Activated T-cell treated with anti-CD3 and anti-CD28 coated beads, Interleukin-2, amount 50 U/mL, for 4 hours (primary cell): Measurements from ENCODE around the gene USP36. TPM values are rescaled to one million over a fixed set of nuclear protein-coding genes. Genes with fewer than 3 reads are reported as not detected.

Experiments
- ATAC-seq, 2 donors: fragments of 200-7000 bp; cut with Tn5 transposase; one replicate each; pipeline ENCODE4 v1.10.0; 2021
- DNase-seq: peaks from one replicate; pipeline ENCODE4 v3.0.0-alpha.2; 2020
- H3K27me3 Mint-ChIP-seq: one replicate; pipeline ENCODE4 v1.8.0; 2021; ENCODE audit warnings: low read depth, mixed read lengths
- H3K36me3 Mint-ChIP-seq: one replicate; pipeline ENCODE4 v1.8.0; 2022; ENCODE audit warnings: mixed read lengths; ENCODE audit not compliant: insufficient read depth
- H3K4me1 Mint-ChIP-seq: one replicate; pipeline ENCODE4 v1.8.0; 2021; ENCODE audit warnings: low read depth, mixed read lengths
- H3K4me3 Mint-ChIP-seq: one replicate; pipeline ENCODE4 v1.8.0; 2021; ENCODE audit warnings: mild to moderate bottlenecking, moderate library complexity, mixed read lengths
- H3K9me3 Mint-ChIP-seq: one replicate; pipeline ENCODE4 v1.8.0; 2021; ENCODE audit warnings: mixed read lengths
- total RNA-seq, 3 donors: library from RNA; stranded (reverse); gene quantifications; one replicate each; pipeline ENCODE4 v1.2.1, GENCODE V29; 2021

The USP36 gene
- total RNA-seq, 3 donors from 2014 or later = 157 to 179 (median 170) TPM

DNA sequence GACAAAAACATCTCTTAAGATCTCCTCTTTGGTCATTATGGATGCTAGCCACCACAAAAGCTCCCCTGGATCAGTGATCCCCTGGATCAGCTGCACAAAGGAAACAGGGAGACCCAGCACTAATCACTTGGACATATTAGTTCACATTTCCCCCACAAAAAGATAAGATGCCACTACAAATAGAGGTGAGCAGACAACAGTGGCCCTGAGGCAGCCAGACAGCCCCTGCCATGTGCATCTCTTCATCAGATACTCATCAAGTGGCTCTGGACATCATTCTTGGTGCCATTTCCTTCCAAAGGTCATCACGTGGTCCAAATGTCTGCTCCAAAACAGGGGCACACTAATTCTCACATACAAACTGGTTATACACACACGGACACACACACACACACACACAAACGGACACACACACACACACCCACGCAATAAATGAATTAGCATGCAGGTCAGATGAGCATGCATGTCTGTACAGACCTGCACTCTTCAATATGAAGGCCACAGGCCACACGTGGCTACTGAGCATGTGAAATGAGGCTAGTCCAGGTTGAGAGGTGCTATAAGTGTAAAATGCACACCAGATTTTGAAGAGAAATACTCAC lies 4.1 kb downstream of the USP36 start:
- ATAC-seq (no peak), DNase-seq (no peak)
- Mint-ChIP-seq H3K36me3 (peaks cover 40% of the 10 kb centered on the region), H3K27me3 (no peaks in the 10 kb centered on the region), H3K4me1 (peaks cover 30% of the 10 kb centered on the region), H3K4me3 (peak overlapping the region; percentile 3), H3K9me3 (no peaks in the 10 kb centered on the region)

DNA sequence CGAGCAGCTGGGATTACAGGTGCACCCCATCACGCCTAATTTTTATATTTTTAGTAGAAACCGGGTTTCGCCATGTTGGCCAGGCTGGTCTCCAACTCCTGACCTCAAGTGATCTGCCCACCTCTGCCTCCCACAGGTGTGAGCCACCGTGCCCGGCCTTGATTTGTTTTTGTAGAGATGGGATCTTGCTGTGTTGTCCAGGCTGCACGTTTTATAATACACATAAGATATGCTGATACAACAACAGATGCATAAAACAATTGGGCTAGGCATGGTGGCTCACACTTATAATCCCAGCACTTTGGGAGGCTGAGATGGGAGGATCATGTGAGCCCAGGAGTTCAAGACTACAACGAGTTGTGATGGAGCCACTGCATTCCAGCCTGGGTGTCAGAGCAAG lies 6.0 kb downstream of the USP36 start:
- ATAC-seq = no peak
- Mint-ChIP-seq H3K36me3 (peaks cover 47% of the 10 kb centered on the region), H3K4me3 (no peak overlapping the region), H3K4me1 (peaks cover 32% of the 10 kb centered on the region), H3K9me3 (no peaks in the 10 kb centered on the region), H3K27me3 (no peaks in the 10 kb centered on the region)
- DNase-seq = no peak

DNA sequence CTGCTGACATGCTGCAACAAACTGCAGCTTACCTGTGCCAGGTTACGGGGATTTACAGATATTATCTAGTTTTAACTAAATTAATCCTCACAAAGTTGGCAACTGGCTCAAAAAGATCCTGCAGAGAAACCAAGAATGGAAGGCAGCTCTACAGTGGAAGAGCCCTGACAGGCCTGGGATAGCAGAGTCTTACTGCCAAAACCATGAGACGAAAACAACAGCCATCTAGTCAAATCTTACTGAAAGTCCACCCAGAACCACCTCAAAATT lies 8.1 kb downstream of the USP36 start:
- Mint-ChIP-seq H3K9me3 (no peaks in the 10 kb centered on the region), H3K4me3 (no peak overlapping the region), H3K4me1 (peaks cover 19% of the 10 kb centered on the region), H3K36me3 (peaks cover 55% of the 10 kb centered on the region), H3K27me3 (no peaks in the 10 kb centered on the region)
- DNase-seq = no peak
- ATAC-seq = no peak

DNA sequence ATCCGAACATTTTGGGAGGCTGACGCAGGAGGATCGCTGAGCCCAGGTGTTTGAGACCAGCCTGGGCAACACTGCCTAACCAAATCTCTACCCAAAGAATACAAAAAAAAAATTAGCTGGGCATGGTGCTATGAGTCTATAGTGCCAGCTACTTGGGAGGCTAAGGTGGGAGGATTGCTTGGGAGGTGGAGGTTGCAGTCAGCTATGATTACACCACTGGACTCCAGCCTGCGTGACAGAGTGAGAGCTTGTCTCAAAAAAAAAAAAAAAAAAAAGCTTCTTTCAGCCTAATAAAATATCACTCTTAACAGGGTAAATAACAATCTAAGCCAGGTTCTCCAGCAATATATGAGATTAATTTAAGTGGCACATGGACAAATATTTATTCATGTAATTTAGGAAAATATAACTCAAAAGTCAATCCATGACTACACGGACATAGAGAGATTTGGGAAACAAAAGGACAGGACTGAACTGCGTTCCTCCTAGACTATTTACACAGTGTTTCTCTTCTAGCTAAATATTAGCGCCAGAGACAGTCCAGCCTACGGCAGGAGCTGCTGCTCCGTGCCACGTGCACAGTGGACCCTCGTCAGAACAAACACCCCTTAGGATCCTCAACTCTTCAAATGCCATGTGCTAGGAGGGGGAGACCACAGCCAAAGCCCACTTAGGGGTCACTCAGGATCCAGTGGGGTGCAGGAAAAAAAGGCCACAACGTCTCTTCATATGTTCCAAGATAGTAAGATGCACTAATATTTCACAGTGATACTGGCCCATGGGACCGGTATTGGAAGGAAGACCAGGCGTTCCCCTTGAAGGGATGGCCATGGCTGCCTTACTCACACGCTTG lies 8.7 kb downstream of the USP36 start:
- Mint-ChIP-seq H3K27me3 (no peaks in the 10 kb centered on the region), H3K4me3 (no peak overlapping the region), H3K9me3 (no peaks in the 10 kb centered on the region), H3K4me1 (peaks cover 14% of the 10 kb centered on the region), H3K36me3 (peaks cover 54% of the 10 kb centered on the region)
- no peak for DNase-seq
- no peak for ATAC-seq

DNA sequence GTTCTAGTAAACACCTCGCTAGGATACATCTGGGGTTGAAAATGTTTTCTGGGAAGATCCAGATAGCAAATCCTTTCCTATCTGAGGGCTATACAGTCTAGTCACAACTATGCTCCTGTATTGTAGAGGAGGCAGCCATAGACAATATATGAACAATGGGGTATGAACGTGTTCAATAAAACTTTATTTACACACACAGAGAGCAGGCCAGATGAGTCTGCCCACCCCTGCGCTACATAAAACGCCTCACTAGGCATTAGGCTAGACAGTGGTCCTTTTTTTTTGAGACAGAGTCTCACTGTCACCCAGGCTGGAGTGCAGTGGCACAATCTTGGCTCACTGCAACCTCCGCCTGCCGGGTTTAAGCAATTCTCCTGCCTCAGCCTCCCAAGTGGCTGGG lies 11.1 kb downstream of the USP36 start:
- H3K36me3 Mint-ChIP-seq = peaks cover 54% of the 10 kb centered on the region
- no peak overlapping the region for H3K4me3 Mint-ChIP-seq
- no peaks in the 10 kb centered on the region for H3K9me3 Mint-ChIP-seq
- DNase-seq = no peak
- H3K27me3 Mint-ChIP-seq = no peaks in the 10 kb centered on the region
- H3K4me1 Mint-ChIP-seq = peaks cover 19% of the 10 kb centered on the region
- no peak for ATAC-seq

DNA sequence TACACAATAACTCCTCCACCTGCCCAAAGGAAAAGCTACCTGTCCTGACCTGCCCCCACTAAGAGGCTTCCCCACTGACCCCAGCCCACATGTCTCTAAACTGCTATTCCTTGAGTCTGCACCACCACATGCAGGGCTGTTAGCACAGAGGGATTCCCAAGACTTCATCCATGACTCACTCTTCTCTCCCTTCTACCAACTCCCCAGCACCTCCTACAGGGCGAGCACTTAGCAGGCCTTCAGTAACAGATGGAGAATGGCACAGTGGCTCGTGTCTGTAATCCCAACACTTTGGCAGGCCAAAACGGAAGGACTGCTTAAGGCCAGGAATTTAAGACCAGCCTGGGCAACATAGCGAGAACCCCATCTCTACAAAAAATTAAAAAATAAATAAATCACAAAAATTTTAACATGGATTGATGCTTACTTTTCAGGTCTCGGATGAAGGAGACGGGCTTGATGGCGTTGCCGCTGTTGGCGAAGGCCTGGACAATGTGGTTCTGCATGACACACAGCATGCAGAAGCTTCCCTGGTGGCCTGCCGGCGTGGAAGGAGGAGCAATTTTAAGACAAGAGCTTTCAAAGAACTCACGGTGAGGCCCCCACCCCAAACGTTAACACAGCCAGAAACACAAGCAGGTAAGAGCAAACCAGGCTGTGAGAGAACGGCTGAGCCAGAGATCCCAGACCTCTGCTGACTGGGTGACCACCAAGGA lies 12.0 kb downstream of the USP36 start:
- no peaks in the 10 kb centered on the region for H3K9me3 Mint-ChIP-seq
- H3K4me1 Mint-ChIP-seq = peaks cover 21% of the 10 kb centered on the region
- H3K36me3 Mint-ChIP-seq = peaks cover 60% of the 10 kb centered on the region
- H3K27me3 Mint-ChIP-seq = no peaks in the 10 kb centered on the region
- DNase-seq (no peak), ATAC-seq (peak; percentile 61 to 75)
- H3K4me3 Mint-ChIP-seq = no peak overlapping the region

DNA sequence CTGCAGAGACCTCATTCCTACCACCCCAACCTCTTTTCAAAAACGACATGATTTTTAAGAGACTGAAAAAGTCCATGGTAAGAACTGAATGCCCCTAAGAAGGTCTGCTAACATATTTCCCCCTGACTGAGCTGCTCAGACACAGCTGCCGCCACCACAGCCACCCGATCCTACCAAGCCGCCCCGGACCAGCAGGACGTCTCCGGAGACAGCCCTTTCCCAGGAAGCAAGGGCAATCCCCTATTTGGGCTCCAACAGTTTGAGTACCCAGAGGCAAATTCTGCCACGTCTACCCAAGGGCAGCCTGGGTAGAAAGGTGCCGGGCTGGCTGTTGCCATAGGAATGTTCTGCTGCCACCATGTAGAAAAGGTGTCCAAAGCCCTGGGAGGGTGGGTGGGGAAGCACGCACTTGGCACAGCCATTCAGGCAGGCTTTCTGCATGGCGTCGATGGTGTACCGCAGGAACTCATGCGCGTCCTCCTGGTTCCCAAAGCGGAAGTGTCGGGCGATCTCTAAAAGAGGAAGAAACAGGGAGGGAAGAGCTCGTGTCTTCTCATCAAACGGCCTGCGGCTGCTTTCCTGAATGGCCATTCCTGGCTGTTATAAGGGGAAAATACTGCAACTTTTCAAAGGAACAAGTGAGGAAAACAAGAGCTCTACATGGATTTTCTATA lies 13.6 kb downstream of the USP36 start:
- H3K9me3 Mint-ChIP-seq = no peaks in the 10 kb centered on the region
- ATAC-seq (no peak), DNase-seq (no peak)
- no peaks in the 10 kb centered on the region for H3K27me3 Mint-ChIP-seq
- peaks cover 29% of the 10 kb centered on the region for H3K4me1 Mint-ChIP-seq
- H3K4me3 Mint-ChIP-seq = no peak overlapping the region
- H3K36me3 Mint-ChIP-seq = peaks cover 63% of the 10 kb centered on the region

DNA sequence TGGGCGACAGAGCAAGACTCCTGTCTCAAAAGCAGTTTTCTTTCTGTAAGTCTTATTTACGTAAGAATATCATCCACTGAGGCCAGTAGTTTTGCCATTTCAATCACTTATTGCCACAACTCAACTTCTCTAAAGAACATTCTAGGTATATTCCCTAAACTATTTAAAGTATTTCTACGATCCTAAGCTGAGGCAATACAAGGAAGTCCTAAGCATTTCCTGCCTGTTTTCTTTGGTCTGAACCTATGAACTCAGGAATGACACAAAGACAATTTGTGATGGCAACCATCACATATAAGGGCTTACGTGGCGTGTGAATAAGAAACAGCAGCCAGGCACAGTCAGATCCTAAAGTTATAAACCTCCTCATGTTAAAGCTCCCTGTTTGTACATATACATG lies 14.2 kb downstream of the USP36 start:
- Mint-ChIP-seq H3K4me1 (peaks cover 31% of the 10 kb centered on the region), H3K27me3 (no peaks in the 10 kb centered on the region), H3K36me3 (peaks cover 66% of the 10 kb centered on the region), H3K4me3 (no peak overlapping the region), H3K9me3 (no peaks in the 10 kb centered on the region)
- ATAC-seq (no peak), DNase-seq (no peak)

DNA sequence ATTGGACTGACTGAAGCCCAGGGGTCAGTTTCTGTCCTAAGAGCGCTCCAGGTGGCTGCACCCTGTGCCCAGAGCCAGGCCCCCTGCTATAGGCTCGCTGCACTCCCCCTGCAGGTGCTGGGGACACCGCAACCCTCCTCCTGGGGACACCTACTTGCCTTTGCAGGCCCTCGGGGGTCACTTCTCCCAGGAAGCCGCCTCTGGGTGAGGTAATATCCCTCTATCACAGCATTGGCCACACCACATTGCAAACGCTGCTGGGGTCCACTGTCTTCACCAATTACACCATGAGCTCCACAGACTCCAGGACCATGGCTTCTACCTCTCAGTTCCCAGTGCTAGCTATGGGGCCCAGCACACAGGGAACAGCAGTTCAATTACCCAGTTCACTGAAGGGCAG lies 14.9 kb downstream of the USP36 start:
- DNase-seq (no peak), ATAC-seq (no peak)
- peaks cover 34% of the 10 kb centered on the region for H3K4me1 Mint-ChIP-seq
- H3K27me3 Mint-ChIP-seq = no peaks in the 10 kb centered on the region
- peaks cover 71% of the 10 kb centered on the region for H3K36me3 Mint-ChIP-seq
- no peak overlapping the region for H3K4me3 Mint-ChIP-seq
- H3K9me3 Mint-ChIP-seq = no peaks in the 10 kb centered on the region

DNA sequence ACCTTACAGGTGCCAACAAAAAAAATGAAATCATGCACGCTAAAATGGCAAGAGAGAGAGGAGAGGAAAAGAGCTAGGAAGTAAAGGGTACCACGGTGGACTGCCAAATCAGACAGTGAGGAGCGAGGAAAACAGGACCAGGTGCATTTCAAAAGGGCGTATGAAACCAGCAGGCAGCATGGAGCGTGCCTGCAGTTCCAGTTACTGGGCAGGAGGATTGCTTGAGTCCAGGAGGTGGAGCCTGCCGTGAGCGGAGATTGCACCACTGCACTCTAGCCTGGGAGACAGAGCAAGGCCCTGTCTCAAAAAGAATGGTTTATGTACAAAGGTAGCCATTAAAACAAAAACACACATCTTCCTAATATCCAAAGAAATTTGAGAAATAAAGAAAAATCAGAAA lies 16.4 kb downstream of the USP36 start:
- H3K9me3 Mint-ChIP-seq = no peaks in the 10 kb centered on the region
- DNase-seq (no peak), ATAC-seq (no peak)
- no peaks in the 10 kb centered on the region for H3K27me3 Mint-ChIP-seq
- H3K36me3 Mint-ChIP-seq = peaks cover 74% of the 10 kb centered on the region
- peaks cover 38% of the 10 kb centered on the region for H3K4me1 Mint-ChIP-seq
- H3K4me3 Mint-ChIP-seq = no peak overlapping the region

DNA sequence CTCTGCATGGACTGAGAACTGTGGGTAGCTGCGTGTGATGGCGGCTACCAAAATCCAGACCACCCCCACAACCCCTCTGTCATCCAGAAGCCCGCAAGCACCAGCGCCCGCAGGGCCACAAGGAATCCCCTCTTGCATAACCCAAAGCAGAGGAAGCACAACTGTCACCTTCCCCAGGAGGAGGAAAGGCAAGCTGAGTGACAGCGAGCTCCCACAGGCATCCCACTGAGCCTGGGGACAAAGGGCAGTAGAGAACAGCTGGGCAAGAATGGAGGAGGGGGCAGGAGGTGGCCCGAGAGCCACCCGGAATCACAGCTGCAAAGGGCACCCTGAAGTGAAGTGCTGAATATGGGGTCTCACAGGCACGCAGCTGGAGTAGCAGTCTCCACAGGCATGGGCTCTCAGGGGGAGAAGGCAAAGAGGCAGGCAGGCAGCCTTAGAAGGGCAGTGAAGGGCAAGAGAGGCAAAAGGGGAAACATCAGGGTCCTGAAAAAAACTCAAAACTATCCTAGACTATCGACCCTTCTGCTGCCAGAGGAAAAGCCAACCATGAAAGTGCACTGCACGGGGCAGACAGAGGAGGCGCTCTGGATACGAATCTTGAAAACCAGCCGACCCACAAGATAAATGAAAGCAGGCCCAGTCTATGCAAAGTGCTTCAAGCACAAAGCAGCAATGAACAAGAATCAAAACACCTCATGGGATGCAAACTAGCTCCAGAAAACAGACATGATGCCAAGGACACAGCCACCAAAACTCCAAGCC lies 17.1 kb downstream of the USP36 start:
- DNase-seq = no peak
- no peak for ATAC-seq
- Mint-ChIP-seq H3K9me3 (no peaks in the 10 kb centered on the region), H3K27me3 (no peaks in the 10 kb centered on the region), H3K4me1 (peaks cover 45% of the 10 kb centered on the region), H3K4me3 (no peak overlapping the region), H3K36me3 (peaks cover 77% of the 10 kb centered on the region)

DNA sequence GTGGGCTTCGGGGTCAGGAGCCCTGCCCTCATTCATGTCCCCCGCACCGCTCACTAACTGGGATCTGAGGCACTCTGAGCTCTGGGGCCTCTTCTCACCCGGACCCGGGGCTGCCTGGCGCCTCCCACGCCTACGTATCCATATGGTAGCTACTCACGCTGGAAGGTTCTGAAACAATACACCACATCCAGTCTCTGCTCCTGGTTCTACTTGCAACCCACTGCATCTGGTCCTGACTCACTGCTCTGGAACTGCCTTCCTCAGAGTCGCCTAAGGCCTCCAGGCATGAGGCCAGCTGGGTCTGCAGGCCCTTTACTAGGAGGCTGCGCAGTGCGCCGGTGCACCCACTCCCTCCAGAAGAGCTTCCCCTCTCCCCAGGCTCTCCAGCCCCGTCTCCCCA lies 18.1 kb downstream of the USP36 start:
- Mint-ChIP-seq H3K4me1 (peaks cover 47% of the 10 kb centered on the region), H3K9me3 (no peaks in the 10 kb centered on the region), H3K27me3 (no peaks in the 10 kb centered on the region), H3K36me3 (peaks cover 71% of the 10 kb centered on the region), H3K4me3 (no peak overlapping the region)
- DNase-seq (no peak), ATAC-seq (no peak)

DNA sequence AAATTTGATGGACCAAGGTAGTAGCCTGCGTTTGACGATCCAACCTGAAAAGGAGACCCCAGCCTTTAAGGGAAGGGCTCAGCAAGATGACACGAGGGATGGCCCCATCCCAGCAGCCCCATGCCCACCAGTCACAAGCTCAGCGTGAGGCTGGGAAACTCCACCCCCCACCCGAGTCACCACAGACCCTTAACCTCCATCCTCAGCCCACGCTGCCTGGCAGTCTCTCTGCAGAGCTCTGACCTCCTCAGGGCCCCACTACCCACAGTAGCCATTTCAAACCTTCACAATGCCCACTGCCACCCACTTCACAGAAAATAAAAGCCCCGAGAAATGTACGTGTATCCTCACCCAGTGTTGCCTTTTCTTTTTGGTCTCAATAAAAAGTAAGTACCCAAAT lies 18.7 kb downstream of the USP36 start:
- no peak overlapping the region for H3K4me3 Mint-ChIP-seq
- peaks cover 53% of the 10 kb centered on the region for H3K4me1 Mint-ChIP-seq
- no peaks in the 10 kb centered on the region for H3K9me3 Mint-ChIP-seq
- ATAC-seq = no peak
- H3K27me3 Mint-ChIP-seq = no peaks in the 10 kb centered on the region
- no peak for DNase-seq
- peaks cover 76% of the 10 kb centered on the region for H3K36me3 Mint-ChIP-seq

DNA sequence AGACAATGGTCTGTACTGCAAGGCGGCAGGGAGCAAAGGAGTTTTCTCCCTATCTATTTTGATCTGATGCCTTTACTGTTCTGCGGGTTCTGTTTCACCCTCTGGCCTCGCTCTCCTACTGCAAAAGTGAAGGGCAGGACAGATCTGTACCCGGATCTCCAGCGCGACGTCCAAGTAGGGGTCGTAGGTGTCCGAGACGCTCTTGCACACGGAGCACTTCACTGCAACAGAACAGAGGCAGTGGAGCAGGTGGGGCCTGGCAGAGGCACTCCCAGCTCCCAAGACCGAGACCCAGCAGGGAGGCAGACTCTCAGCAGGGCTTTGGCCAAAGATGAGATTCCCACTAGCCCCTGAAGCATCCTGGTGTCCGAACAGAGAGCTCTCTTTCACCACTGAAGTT lies 19.8 kb downstream of the USP36 start:
- DNase-seq = no peak
- no peak for ATAC-seq
- Mint-ChIP-seq H3K27me3 (no peaks in the 10 kb centered on the region), H3K4me3 (no peak overlapping the region), H3K9me3 (no peaks in the 10 kb centered on the region), H3K4me1 (peaks cover 58% of the 10 kb centered on the region), H3K36me3 (peaks cover 75% of the 10 kb centered on the region)
